PC-3 (cell line): ENCODE results near the gene SMAD3. TPM values are rescaled to one million over a fixed set of nuclear protein-coding genes. Genes with fewer than 3 reads are reported as not detected.

ENCODE experiments used
- ATAC-seq: fragments of 200-7000 bp; cut with Tn5 transposase; 2 replicates; pipeline ENCODE4 v1.9.1; 2020; ENCODE audit warnings: mild to moderate bottlenecking, moderate library complexity
- BruUV-seq: library from RNA; stranded (reverse); fragments of 400-500 nt; replicated peaks from 2 replicates; lab custom pipeline; 2021; lab: Mats Ljungman, UMichigan
- CTCF ChIA-PET: fragments of 300-600 bp; sonication (Branson Sonifier 250); formaldehyde crosslinking; loops from one replicate; lab custom pipeline; 2022; ENCODE audit warnings: antibody characterized with exemption; lab: Charles Lee
- POLR2A ChIA-PET: fragments of 300-600 bp; sonication (Branson Sonifier 250); formaldehyde crosslinking; loops from one replicate; lab custom pipeline; 2022; ENCODE audit warnings: antibody characterized with exemption; ENCODE audit not compliant: unreplicated experiment; lab: Charles Lee
- DNase-seq: peaks from one replicate; pipeline ENCODE4 v3.0.0-alpha.2; 2015
- H2AFZ ChIP-seq: fragments of 300-600 bp; sonication (generic); 2 replicates; pipeline ENCODE4 v1.6.0; 2016; ENCODE audit warnings: antibody characterized with exemption, low read length
- H3F3A ChIP-seq: fragments of 300-600 bp; sonication (generic); one replicate; pipeline ENCODE4 v1.6.0; 2017; ENCODE audit warnings: antibody characterized with exemption, low read length, control low read depth, mild to moderate bottlenecking; ENCODE audit not compliant: unreplicated experiment
- H3K27ac ChIP-seq: fragments of 300-600 bp; sonication (generic); 2 replicates; pipeline ENCODE4 v1.5.1; 2016; ENCODE audit warnings: mild to moderate bottlenecking, low read length
- H3K27me3 ChIP-seq: fragments of 300-600 bp; sonication (generic); 2 replicates; pipeline ENCODE4 v1.6.1; 2016; ENCODE audit warnings: low read length, mixed read lengths
- H3K36me3 ChIP-seq: fragments of 300-600 bp; sonication (generic); 2 replicates; pipeline ENCODE4 v1.6.1; 2016; ENCODE audit warnings: low read depth, mixed run types, low read length, mixed read lengths
- H3K4me1 ChIP-seq: fragments of 300-600 bp; sonication (generic); 2 replicates; pipeline ENCODE4 v1.5.1; 2016; ENCODE audit warnings: low read length; ENCODE audit not compliant: insufficient read depth
- H3K4me2 ChIP-seq: fragments of 300-600 bp; sonication (generic); 2 replicates; pipeline ENCODE4 v1.6.0; 2016; ENCODE audit warnings: low read length
- H3K4me3 ChIP-seq: fragments of 300-600 bp; sonication (generic); 2 replicates; pipeline ENCODE4 v1.5.1; 2016; ENCODE audit warnings: mild to moderate bottlenecking, low read length, mixed read lengths
- H3K79me2 ChIP-seq: fragments of 300-600 bp; sonication (generic); 2 replicates; pipeline ENCODE4 v1.6.1; 2017; ENCODE audit warnings: low read length, mixed read lengths
- H3K9ac ChIP-seq: fragments of 300-600 bp; sonication (generic); 2 replicates; pipeline ENCODE4 v1.6.0; 2016; ENCODE audit warnings: mild to moderate bottlenecking, low read length
- H3K9me2 ChIP-seq: fragments of 300-600 bp; sonication (generic); replicated peaks from 2 replicates; pipeline ENCODE4 v1.6.1; 2016; ENCODE audit warnings: mixed run types, low read length, mixed read lengths
- H3K9me3 ChIP-seq: fragments of 300-600 bp; sonication (generic); 2 replicates; pipeline ENCODE4 v1.6.1; 2016; ENCODE audit warnings: low read length, mixed read lengths
- H4K20me1 ChIP-seq: fragments of 300-600 bp; sonication (generic); 2 replicates; pipeline ENCODE4 v1.6.1; 2016; ENCODE audit warnings: low read length, mixed read lengths
- EZH2 ChIP-seq: fragments of 300-600 bp; sonication (generic); IDR thresholded peaks from one replicate; pipeline ENCODE4 v1.6.1; 2017; ENCODE audit warnings: antibody characterized with exemption, mild to moderate bottlenecking, low read length; ENCODE audit not compliant: unreplicated experiment
- EZH2phosphoT487 ChIP-seq: fragments of 300-600 bp; sonication (generic); IDR thresholded peaks from 2 replicates; pipeline ENCODE4 v1.6.1; 2018; ENCODE audit warnings: mild to moderate bottlenecking, antibody characterized with exemption, low read length, borderline replicate concordance
- intact Hi-C: fragments of 100-400 bp; cut with micrococcal nuclease; formaldehyde crosslinking; loops from 2 replicates; pipeline ENCODE4 v1.9.0; 2023
- total RNA-seq: library from RNA; depleted of rRNA; stranded (reverse); fragments of >200 nt; gene quantifications from 2 replicates; pipeline ENCODE4 v1.2.3, GENCODE V29; 2014
- TF ChIP-seq, protein P1 (sequence below): fragments of 300-600 bp; sonication (generic); conservative IDR thresholded peaks from 2 replicates; pipeline ENCODE4 v1.5.1; 2017; ENCODE audit warnings: antibody characterized with exemption, low read depth, mild to moderate bottlenecking, low read length

SMAD3 gene
- total RNA-seq, 1 experiment from 2014 or later = 75.6 TPM

DNA sequence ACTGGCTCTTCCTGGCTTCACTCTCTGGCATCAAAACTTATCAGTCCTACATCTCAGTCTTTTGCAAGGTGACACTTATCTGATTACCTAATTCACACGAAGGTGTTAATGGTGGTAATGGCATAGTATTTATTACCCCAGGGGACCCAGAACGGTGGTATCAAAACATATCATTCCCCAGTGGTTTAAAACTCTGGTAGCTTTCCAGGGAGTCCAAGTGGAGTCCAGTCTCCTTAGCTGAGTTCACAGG, 41.3 kb downstream of the SMAD3 start:
- intact Hi-C loops = loop anchor here (1.0 to 5.0 kb wide), 3 partner anchors 19 to 42 kb away; partner anchors contain the start of gene SMAD3
- Histone ChIP-seq H3K27ac (peak overlapping the region; percentile 99), H3K79me2 (peaks cover 91% of the 10 kb centered on the region), H3K9me3 (peaks cover 11% of the 10 kb centered on the region; the same call in 1 of the 2 replicates), H2AFZ (no peak overlapping the region), H3K36me3 (peaks cover 56% of the 10 kb centered on the region), H3F3A (peaks cover 17% of the 10 kb centered on the region), H3K9ac (peak overlapping the region; percentile 92), H3K4me1 (peaks cover 65% of the 10 kb centered on the region), H3K4me3 (no peak overlapping the region), H4K20me1 (no peaks in the 10 kb centered on the region), H3K9me2 (no peaks in the 10 kb centered on the region), H3K27me3 (no peaks in the 10 kb centered on the region), H3K4me2 (peak overlapping the region; percentile 58)
- TF ChIP-seq EZH2 = no peak
- TF ChIP-seq, protein P1, sequence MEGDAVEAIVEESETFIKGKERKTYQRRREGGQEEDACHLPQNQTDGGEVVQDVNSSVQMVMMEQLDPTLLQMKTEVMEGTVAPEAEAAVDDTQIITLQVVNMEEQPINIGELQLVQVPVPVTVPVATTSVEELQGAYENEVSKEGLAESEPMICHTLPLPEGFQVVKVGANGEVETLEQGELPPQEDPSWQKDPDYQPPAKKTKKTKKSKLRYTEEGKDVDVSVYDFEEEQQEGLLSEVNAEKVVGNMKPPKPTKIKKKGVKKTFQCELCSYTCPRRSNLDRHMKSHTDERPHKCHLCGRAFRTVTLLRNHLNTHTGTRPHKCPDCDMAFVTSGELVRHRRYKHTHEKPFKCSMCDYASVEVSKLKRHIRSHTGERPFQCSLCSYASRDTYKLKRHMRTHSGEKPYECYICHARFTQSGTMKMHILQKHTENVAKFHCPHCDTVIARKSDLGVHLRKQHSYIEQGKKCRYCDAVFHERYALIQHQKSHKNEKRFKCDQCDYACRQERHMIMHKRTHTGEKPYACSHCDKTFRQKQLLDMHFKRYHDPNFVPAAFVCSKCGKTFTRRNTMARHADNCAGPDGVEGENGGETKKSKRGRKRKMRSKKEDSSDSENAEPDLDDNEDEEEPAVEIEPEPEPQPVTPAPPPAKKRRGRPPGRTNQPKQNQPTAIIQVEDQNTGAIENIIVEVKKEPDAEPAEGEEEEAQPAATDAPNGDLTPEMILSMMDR = no peak
- TF ChIP-seq EZH2phosphoT487 = no peak
- CTCF ChIA-PET = interaction anchor here (0.6 to 1.2 kb wide), 3 partner anchors 16 to 41 kb away, joined by 3 to 4 read pairs (median 3); no protein-coding TSS in a partner anchor
- DNase-seq (no peak), ATAC-seq (no peak)
- no TSS peak for BruUV-seq
- POLR2A ChIA-PET = interaction anchor here (0.9 to 1.0 kb wide), 2 partner anchors 14 to 19 kb away, joined by 4 to 7 read pairs; no protein-coding TSS in a partner anchor

DNA sequence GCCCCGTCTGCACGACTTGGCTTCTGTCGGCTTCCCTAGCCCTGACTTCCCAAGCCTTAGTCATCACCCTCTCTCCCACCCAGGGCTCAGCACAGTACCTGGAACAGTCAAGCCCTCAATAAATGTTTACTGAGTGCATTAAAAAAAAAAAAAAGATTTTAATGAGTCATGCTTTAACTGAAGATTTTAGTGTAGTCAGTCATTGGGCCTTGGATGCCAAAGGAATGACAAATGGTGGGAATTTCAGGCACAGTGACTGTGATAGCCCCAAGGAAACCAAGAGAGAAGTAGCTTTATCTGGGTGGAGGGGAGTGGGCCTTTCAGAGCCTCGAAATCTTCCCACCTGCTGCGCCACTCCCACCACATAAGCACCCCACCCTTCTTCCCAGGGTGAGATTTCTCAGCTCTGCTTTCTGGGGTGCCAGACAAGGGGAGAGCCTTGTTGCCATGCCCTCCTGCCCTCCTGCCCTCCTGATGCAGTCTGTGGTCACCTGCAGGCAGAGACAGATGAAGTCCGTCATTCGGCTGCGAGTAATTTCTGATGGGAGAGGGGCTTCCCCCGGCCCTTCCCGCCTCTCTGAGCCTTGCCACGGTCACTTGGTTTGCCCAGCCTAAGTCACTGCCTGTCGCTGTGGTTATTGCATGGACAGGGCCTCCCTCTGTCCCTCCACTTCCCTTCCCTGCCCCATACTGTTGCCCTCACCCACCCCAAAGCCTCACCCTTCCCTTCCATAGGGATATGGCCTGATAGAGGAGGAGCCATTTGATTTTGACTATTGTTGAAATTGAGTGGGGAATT, 41.8 kb downstream of the SMAD3 start:
- TF ChIP-seq, protein P1 = no peak
- no peak for TF ChIP-seq EZH2
- no peak for TF ChIP-seq EZH2phosphoT487

More for the DNA sequence above, 41.8 kb downstream of the SMAD3 start:
- Histone ChIP-seq H4K20me1 (no peaks in the 10 kb centered on the region), H3K9me3 (peaks cover 11% of the 10 kb centered on the region; the same call in 1 of the 2 replicates), H3K79me2 (peaks cover 91% of the 10 kb centered on the region), H3K9ac (peak overlapping the region; percentile 94), H3K9me2 (no peaks in the 10 kb centered on the region), H2AFZ (no peak overlapping the region), H3K4me1 (peaks cover 61% of the 10 kb centered on the region), H3K36me3 (peaks cover 53% of the 10 kb centered on the region), H3K27ac (peak overlapping the region; percentile 99), H3K27me3 (no peaks in the 10 kb centered on the region), H3F3A (peaks cover 17% of the 10 kb centered on the region), H3K4me3 (peak overlapping the region; percentile 12; the same call in 1 of the 2 replicates), H3K4me2 (peak overlapping the region; percentile 63)
- intact Hi-C loops = loop anchor here (1.0 to 5.0 kb wide), 3 partner anchors 18 to 41 kb away; partner anchors contain the start of gene SMAD3
- ATAC-seq = peak; percentile 80
- peak; percentile 96 for DNase-seq
- ChIA-PET POLR2A (interaction anchor here (0.6 to 1.0 kb wide), 3 partner anchors 13 to 68 kb away, joined by 3 to 7 read pairs (median 4); no protein-coding TSS in a partner anchor), CTCF (interaction anchor here (0.6 to 1.2 kb wide), 3 partner anchors 15 to 41 kb away, joined by 3 to 4 read pairs (median 3); no protein-coding TSS in a partner anchor)
- BruUV-seq = TSS peak; percentile 28
